ENCODE measurements around the gene FGF3. TPM values are rescaled to one million over a fixed set of nuclear protein-coding genes. Genes with fewer than 3 reads are reported as not detected.

Gene FGF3
- total and polyA plus RNA-seq, 8 donors: not detected

GRCh38 chr11:69841170-69841858 is 22.1 kb upstream of the FGF3 start:
- no peak overlapping the region for H3K4me3 ChIP-seq
- no peak for TF ChIP-seq CTCF (IDR thresholded peaks at IDR 0.05)
- intact Hi-C loops (cut with DNase I): no loop called here
- ATAC-seq: no peak
- WGBS, 2 donors: 55 to 75% methylated on average over 4 of the region's 4 CpGs
- no peaks in the 10 kb centered on the region for H3K36me3 ChIP-seq
- no peak for FAIRE-seq
- no peak for DNase-seq
- no peaks in the 10 kb centered on the region for H3K9me3 ChIP-seq
- no peak overlapping the region for H3K27ac ChIP-seq
- H3K27me3 ChIP-seq: no peaks in the 10 kb centered on the region
- no peaks in the 10 kb centered on the region for H3K4me1 ChIP-seq

GRCh38 chr11:69840371-69841169 is 21.4 kb upstream of the FGF3 start:
- FAIRE-seq: no peak
- peak in 3 of 6 donors; percentile 27 to 47 (median 27) for DNase-seq

GRCh38 chr11:69839516-69839915 is 20.3 kb upstream of the FGF3 start:
- DNase-seq: no peak
- no peaks in the 10 kb centered on the region for H3K36me3 ChIP-seq
- no peak overlapping the region for H3K27ac ChIP-seq
- ATAC-seq: no peak
- H3K4me1 ChIP-seq: no peaks in the 10 kb centered on the region
- H3K4me3 ChIP-seq: no peak overlapping the region
- intact Hi-C loops (cut with DNase I): no loop called here
- no peak for TF ChIP-seq CTCF (IDR thresholded peaks at IDR 0.05)
- H3K9me3 ChIP-seq: no peaks in the 10 kb centered on the region
- no peak for FAIRE-seq
- WGBS, 2 donors: 52 to 56% methylated on average over 9 of the region's 9 CpGs
- H3K27me3 ChIP-seq: no peaks in the 10 kb centered on the region

More at GRCh38 chr11:69840371-69841169, 21.4 kb upstream of the FGF3 start:
- ATAC-seq: peak in 3 of 4 donors; percentile 40 to 77 (median 55)
- no peak for TF ChIP-seq CTCF (IDR thresholded peaks at IDR 0.05)
- 39 to 49% methylated on average over 20 of the region's 20 CpGs for WGBS, 2 donors
- H3K27ac ChIP-seq: peak overlapping the region in 1 of 4 donors; percentile 22
- H3K4me3 ChIP-seq: no peak overlapping the region
- H3K36me3 ChIP-seq: no peaks in the 10 kb centered on the region
- H3K4me1 ChIP-seq: no peaks in the 10 kb centered on the region
- no peaks in the 10 kb centered on the region for H3K9me3 ChIP-seq
- H3K27me3 ChIP-seq: no peaks in the 10 kb centered on the region
- intact Hi-C loops (cut with DNase I): no loop called here

- no peak for DNase-seq
- Histone ChIP-seq H3K27me3 (no peaks in the 10 kb centered on the region), H3K4me3 (no peak overlapping the region), H3K27ac (no peak overlapping the region), H3K36me3 (no peaks in the 10 kb centered on the region), H3K4me1 (no peaks in the 10 kb centered on the region), H3K9me3 (no peaks in the 10 kb centered on the region)
- WGBS, 2 donors: 87 to 100% methylated on average over 5 of the region's 5 CpGs
- intact Hi-C loops (cut with DNase I): no loop called here
- no peak for FAIRE-seq
- no peak for TF ChIP-seq CTCF (IDR thresholded peaks at IDR 0.05)
- no peak for ATAC-seq
Measured at GRCh38 chr11:69837791-69838190, 18.6 kb upstream of the FGF3 start.

- no peaks in the 10 kb centered on the region for H3K9me3 ChIP-seq
- FAIRE-seq: no peak
- H3K27ac ChIP-seq: no peak overlapping the region
- WGBS, 2 donors: 78 to 84% methylated on average over 17 of the region's 17 CpGs
- no peak for ATAC-seq
- no peaks in the 10 kb centered on the region for H3K36me3 ChIP-seq
- H3K27me3 ChIP-seq: no peaks in the 10 kb centered on the region
- no peaks in the 10 kb centered on the region for H3K4me1 ChIP-seq
- H3K4me3 ChIP-seq: no peak overlapping the region
- TF ChIP-seq CTCF (IDR thresholded peaks at IDR 0.05): no peak
- no peak for DNase-seq
- intact Hi-C loops (cut with DNase I): no loop called here
Measured at GRCh38 chr11:69836401-69836800, 17.2 kb upstream of the FGF3 start.
